ENCODE data around the gene PLIN4.
"Not testable (repeated sequence)": the region's sequence is repeated elsewhere in the genome, so short reads cannot be mapped to it uniquely, and the experiment has no call there.

Gene PLIN4

GRCh38 chr19:4547303-4548237, 29.3 kb upstream of the PLIN4 start:
- DNase-seq, result no peak

GRCh38 chr19:4543842-4544647, 25.8 kb upstream of the PLIN4 start:
- DNase-seq, result no peak

GRCh38 chr19:4542896-4543841, 24.9 kb upstream of the PLIN4 start:
- no peak for DNase-seq

GRCh38 chr19:4541806-4542145, 23.5 kb upstream of the PLIN4 start:
- DNase-seq, result not testable (repeated sequence)

- DNase-seq, result no peak
These were observed 23.0 kb upstream of the PLIN4 start for GRCh38 chr19:4541114-4541805.

- DNase-seq, result no peak
These were observed 21.7 kb upstream of the PLIN4 start, which contains the start of gene LRG1 for GRCh38 chr19:4539693-4540581. LRG1 (minus strand) TSS chr19:4540036; CDS start chr19:4540013, 23 bp downstream.

- DNase-seq, result no peak
These were observed 20.9 kb upstream of the PLIN4 start for GRCh38 chr19:4539169-4539692.

GRCh38 chr19:4538601-4538954, 20.3 kb upstream of the PLIN4 start:
- peak; percentile 27 for DNase-seq

GRCh38 chr19:4537953-4538600, 19.8 kb upstream of the PLIN4 start:
- DNase-seq, result no peak

- DNase-seq, result no peak
These were observed 18.5 kb upstream of the PLIN4 start for GRCh38 chr19:4536798-4537197.

- DNase-seq, result peak; percentile 78
These were observed 16.8 kb upstream of the PLIN4 start, which contains the start of gene PLIN5 for GRCh38 chr19:4534836-4535658. PLIN5 (minus strand) TSS chr19:4535224; CDS start chr19:4534074, 1,150 bp downstream.

GRCh38 chr19:4533835-4534424, 15.6 kb upstream of the PLIN4 start:
- no peak for DNase-seq

- DNase-seq, result no peak
These were observed 15.0 kb upstream of the PLIN4 start for GRCh38 chr19:4533334-4533733.

- DNase-seq, result no peak
These were observed 13.4 kb upstream of the PLIN4 start for GRCh38 chr19:4531562-4532165.

- DNase-seq, result no peak
These were observed 11.7 kb upstream of the PLIN4 start for GRCh38 chr19:4529924-4530522.

GRCh38 chr19:4528843-4529242, 10.6 kb upstream of the PLIN4 start:
- no peak for DNase-seq

- not testable (repeated sequence) for DNase-seq
These were observed 9.1 kb upstream of the PLIN4 start for GRCh38 chr19:4527377-4527776.

GRCh38 chr19:4525563-4526002, 7.3 kb upstream of the PLIN4 start:
- no peak for DNase-seq
